Thyroid gland (tissue), 4 donors: ENCODE measurements around the gene LAMA2. TPM values are rescaled to one million over a fixed set of nuclear protein-coding genes. Genes with fewer than 3 reads are reported as not detected.

ENCODE experiments used
- DNase-seq, 2 donors: peaks; one replicate each; pipeline ENCODE4 v3.0.0-alpha.2; 2019
- H3K27ac ChIP-seq, 3 donors: fragments of 200-600 bp; sonication (generic); 1 replicate in 2 of 3; 2 replicates in 1 of 3; pipeline ENCODE4 v1.5.1; 2016 to 2019; ENCODE audit warnings: mild to moderate bottlenecking in 1 of 3, moderate library complexity in 1 of 3
- H3K27me3 ChIP-seq: fragments of 200-600 bp; sonication (generic); one replicate; pipeline ENCODE4 v1.5.1; 2019
- H3K36me3 ChIP-seq, 2 donors: fragments of 200-600 bp; sonication (generic); one replicate each; pipeline ENCODE4 v1.5.1; 2016 to 2019
- H3K4me1 ChIP-seq, 2 donors: fragments of 200-600 bp; sonication (generic); one replicate each; pipeline ENCODE4 v1.5.1; 2017 to 2019
- H3K4me3 ChIP-seq, 3 donors: fragments of 200-600 bp; sonication (generic); replicated peaks in 1 of 3; 1 replicate in 2 of 3; 2 replicates in 1 of 3; pipeline ENCODE4 v1.5.1; 2016; ENCODE audit warnings: mild to moderate bottlenecking in 1 of 3
- H3K9me3 ChIP-seq: fragments of 200-600 bp; sonication (generic); one replicate; pipeline ENCODE4 v1.5.1; 2017
- POLR2A ChIP-seq, 2 donors: fragments of 450-650 bp; IDR thresholded peaks; one replicate each; pipeline ENCODE4 v1.6.1; 2017; ENCODE audit warnings: antibody characterized with exemption in 2 of 2, mild to moderate bottlenecking in 2 of 2, moderate library complexity in 1 of 2
- WGBS, 2 donors: methylation state at CpG; one replicate each; pipeline ENCODE4 v1.1.5; 2017; 5-methylcytosine and 5-hydroxymethylcytosine counted together
- intact Hi-C: fragments of 100-400 bp; cut with DNase I; formaldehyde crosslinking; loops from one replicate; pipeline ENCODE4 v1.15.1; 2023
- total RNA-seq, 4 donors: library from RNA; depleted of rRNA; stranded (reverse); fragments of >200 nt; gene quantifications; one replicate each; pipeline ENCODE4 v1.2.3, GENCODE V29; 2016
- TF ChIP-seq, protein P1 (sequence below), 6 experiments: fragments of 200-600 bp in 3 of 6; fragments of 450-650 bp in 3 of 6; sonication (generic) in 3 of 6; IDR thresholded peaks; one replicate each; pipeline ENCODE4 v1.5.1; 2016 to 2019; ENCODE audit warnings: antibody characterized with exemption in 6 of 6, mild to moderate bottlenecking in 2 of 6, inconsistent platforms in 1 of 6, moderate library complexity in 1 of 6

Gene LAMA2
- total RNA-seq, 4 donors from 2014 or later, result 41.4 to 117 (median 78.9) TPM

DNA sequence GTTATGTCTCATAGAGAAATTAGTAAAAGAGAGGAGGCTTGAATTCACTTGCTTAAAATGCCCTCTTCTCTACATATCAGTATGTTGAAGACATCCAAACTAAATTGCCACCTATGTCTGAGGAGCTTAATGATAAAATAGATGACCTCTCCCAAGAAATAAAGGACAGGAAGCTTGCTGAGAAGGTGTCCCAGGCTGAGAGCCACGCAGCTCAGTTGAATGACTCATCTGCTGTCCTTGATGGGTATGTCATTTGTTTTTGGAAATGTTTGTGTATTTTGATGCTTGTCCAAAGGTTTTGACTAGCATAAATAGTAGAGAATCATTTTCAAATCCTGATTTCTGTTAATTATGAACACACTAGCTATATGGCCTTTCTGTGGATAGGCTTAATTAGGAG, 519.3 kb downstream of the LAMA2 start:
- Histone ChIP-seq H3K36me3 (no peaks in the 10 kb centered on the region), H3K27ac (no peak overlapping the region), H3K4me1 (no peaks in the 10 kb centered on the region), H3K4me3 (no peak overlapping the region), H3K27me3 (no peaks in the 10 kb centered on the region), H3K9me3 (no peaks in the 10 kb centered on the region)
- no peak for TF ChIP-seq POLR2A (IDR thresholded peaks at IDR 0.05)
- TF ChIP-seq, protein P1, sequence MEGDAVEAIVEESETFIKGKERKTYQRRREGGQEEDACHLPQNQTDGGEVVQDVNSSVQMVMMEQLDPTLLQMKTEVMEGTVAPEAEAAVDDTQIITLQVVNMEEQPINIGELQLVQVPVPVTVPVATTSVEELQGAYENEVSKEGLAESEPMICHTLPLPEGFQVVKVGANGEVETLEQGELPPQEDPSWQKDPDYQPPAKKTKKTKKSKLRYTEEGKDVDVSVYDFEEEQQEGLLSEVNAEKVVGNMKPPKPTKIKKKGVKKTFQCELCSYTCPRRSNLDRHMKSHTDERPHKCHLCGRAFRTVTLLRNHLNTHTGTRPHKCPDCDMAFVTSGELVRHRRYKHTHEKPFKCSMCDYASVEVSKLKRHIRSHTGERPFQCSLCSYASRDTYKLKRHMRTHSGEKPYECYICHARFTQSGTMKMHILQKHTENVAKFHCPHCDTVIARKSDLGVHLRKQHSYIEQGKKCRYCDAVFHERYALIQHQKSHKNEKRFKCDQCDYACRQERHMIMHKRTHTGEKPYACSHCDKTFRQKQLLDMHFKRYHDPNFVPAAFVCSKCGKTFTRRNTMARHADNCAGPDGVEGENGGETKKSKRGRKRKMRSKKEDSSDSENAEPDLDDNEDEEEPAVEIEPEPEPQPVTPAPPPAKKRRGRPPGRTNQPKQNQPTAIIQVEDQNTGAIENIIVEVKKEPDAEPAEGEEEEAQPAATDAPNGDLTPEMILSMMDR (IDR thresholded peaks at IDR 0.05), result no peak
- WGBS, 2 donors, result 71 to 79% methylated on average over 1 of the region's 1 CpG
- intact Hi-C loops, result no loop called here
- no peak for DNase-seq

DNA sequence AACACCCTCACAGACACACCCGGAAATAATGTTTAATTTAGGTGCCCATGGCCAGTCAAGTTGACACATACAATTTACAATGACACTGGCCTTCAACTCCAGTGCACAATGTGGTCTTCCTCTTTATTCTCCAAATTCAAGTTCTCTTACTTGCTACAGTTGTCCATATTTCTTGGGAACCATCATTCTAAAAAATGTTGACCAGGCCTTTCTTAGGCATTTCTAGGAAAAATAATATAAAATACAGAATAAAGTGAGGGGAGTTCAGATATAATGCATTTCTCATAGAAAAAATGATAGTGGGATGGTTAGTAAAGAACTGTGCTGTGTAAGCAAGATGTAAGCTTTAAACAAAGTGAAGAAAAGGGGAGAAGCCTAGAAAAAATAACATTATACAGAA, 528.2 kb downstream of the LAMA2 start:
- no peak for DNase-seq
- Histone ChIP-seq H3K4me3 (no peak overlapping the region), H3K4me1 (no peaks in the 10 kb centered on the region), H3K27ac (no peak overlapping the region), H3K36me3 (no peaks in the 10 kb centered on the region), H3K27me3 (no peaks in the 10 kb centered on the region), H3K9me3 (no peaks in the 10 kb centered on the region)
- WGBS, 2 donors, result 92 to 96% methylated on average over 1 of the region's 1 CpG
- TF ChIP-seq, protein P1 (IDR thresholded peaks at IDR 0.05), result no peak
- TF ChIP-seq POLR2A (IDR thresholded peaks at IDR 0.05), result no peak
- intact Hi-C loops, result no loop called here

DNA sequence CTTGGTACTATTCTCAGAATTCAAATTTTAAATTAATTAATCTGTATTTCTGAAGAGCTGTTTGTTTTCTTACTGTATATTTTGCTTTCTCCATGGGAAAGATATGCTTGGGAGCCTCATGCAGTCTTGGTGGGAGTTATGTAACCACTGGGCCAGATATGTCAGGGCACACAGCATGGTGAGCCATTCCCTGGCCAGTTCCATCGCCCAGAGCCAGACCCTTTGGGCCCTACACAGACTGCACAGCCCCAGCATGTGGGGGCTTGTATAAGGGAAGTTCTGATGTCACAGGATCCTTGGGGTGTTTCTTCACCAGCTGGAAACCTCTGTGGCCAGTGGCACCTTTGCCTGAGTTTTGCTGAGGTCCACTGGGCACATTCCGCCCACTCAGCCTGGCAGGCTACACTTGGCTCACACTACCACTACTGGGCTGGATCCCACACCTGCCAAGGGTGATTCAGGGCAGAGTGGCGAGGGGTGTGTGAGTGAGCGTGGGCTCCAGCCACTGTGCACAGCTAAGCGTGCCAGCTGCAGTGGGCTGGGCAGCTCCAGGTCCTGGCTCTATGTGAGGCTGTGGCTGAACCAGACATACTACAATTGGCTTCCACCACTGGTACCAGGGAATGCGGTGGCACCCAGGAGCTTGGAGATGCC, 533.5 kb downstream of the LAMA2 start:
- H3K27me3 ChIP-seq, result no peaks in the 10 kb centered on the region
- DNase-seq, result peak; percentile 33 to 54
- intact Hi-C loops, result no loop called here
- no peaks in the 10 kb centered on the region for H3K9me3 ChIP-seq
- TF ChIP-seq, protein P1 (IDR thresholded peaks at IDR 0.05), result no peak
- no peaks in the 10 kb centered on the region for H3K36me3 ChIP-seq
- 96 to 100% methylated on average over 3 to 5 of the region's 6 CpGs for WGBS, 2 donors
- no peak overlapping the region for H3K4me3 ChIP-seq
- H3K27ac ChIP-seq, result no peak overlapping the region
- peaks cover 0 to 1% of the 10 kb centered on the region in 2 donors for H3K4me1 ChIP-seq

DNA sequence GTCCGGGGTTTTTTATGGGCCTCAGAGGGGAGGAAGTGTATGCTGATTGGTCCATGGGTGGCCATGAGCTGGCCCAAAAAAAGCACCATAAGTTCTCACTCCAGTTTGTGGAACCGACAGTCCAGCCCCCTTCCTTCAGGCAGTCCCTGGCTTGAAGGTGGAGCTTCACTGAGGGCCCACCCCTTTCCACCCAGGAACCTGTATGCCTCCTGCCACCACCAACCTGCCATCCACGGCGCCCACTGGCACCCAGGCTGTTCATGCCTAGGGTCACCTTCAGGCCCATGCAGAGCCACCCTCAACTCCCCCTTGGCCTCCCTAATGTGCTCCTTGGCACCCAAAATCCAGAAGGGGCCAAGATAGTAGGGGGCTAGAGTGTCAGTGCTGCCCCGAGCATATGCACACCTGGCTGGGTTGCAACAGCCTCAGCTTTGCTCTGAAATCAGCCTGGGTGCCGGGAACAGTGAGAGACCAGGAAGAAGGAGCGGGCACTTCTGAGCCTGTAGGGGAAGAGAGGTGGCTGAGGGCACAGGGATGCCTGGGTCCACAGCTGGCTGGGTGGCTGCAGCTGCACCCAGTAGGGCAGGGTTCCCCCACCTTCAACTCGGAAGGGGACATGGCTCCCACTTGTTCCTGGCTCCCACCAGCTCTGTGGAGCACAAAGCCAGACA, 534.6 kb downstream of the LAMA2 start:
- TF ChIP-seq, protein P1 (IDR thresholded peaks at IDR 0.05), result no peak
- TF ChIP-seq POLR2A (IDR thresholded peaks at IDR 0.05), result no peak
- Histone ChIP-seq H3K27ac (no peak overlapping the region), H3K36me3 (no peaks in the 10 kb centered on the region), H3K27me3 (no peaks in the 10 kb centered on the region), H3K4me3 (no peak overlapping the region), H3K9me3 (no peaks in the 10 kb centered on the region), H3K4me1 (peaks cover 4% of the 10 kb centered on the region in 2 donors)
- DNase-seq, result no peak
- WGBS, 2 donors, result 95 to 98% methylated on average over 8 of the region's 8 CpGs
- intact Hi-C loops, result no loop called here

DNA sequence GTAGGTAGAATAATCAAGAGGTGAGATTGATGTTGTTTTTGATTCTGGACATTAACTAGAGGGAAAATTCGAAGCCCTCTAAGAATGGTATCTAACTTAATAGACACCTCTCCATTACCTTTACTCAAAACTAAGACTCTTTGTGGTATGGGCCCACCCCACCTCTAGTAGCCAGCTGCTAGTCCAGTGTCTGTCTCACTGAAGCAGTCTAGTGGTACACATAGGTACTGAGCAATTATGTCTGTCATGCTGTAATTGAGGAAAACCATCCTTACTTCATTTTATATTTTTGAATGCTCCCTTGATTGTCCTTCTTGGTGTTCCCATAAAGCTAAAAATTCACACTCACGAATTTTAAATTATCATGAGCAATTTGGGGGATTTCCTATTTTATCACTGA, 536.4 kb downstream of the LAMA2 start:
- Histone ChIP-seq H3K4me3 (no peak overlapping the region), H3K36me3 (no peaks in the 10 kb centered on the region), H3K27ac (no peak overlapping the region), H3K9me3 (no peaks in the 10 kb centered on the region), H3K4me1 (peaks cover 4% of the 10 kb centered on the region in 2 donors), H3K27me3 (no peaks in the 10 kb centered on the region)
- DNase-seq, result no peak
- no peak for TF ChIP-seq POLR2A (IDR thresholded peaks at IDR 0.05)
- TF ChIP-seq, protein P1 (IDR thresholded peaks at IDR 0.05), result no peak
- WGBS, 2 donors, result 91 to 93% methylated on average over 2 of the region's 2 CpGs
- intact Hi-C loops, result no loop called here
